ENCODE measurements around the gene CLPTM1L.

The CLPTM1L gene

DNA sequence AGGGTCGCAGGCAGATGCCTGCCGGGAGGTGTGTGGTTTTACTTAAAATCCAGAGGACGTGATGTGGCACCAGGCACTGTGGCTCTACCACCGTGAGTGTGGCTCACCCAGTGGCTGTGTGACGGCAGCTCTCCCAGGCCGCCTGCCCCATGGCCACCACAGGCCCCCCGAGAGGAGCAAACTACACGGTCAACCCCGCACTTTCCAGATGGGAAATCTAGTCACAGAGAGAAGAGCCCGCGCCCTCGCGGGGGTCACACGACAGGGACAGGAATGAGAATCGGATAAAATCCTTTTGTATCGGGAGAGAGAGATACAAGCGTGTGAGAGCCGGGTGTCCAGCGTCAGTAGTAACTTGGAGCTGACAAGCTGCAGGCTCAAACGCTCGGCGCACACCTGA lies 74.5 kb downstream of the CLPTM1L start:
- DNase-seq: no peak

- DNase-seq: no peak
Observed at GRCh38 chr5:1268666-1269065, 76.2 kb downstream of the CLPTM1L start.

DNA sequence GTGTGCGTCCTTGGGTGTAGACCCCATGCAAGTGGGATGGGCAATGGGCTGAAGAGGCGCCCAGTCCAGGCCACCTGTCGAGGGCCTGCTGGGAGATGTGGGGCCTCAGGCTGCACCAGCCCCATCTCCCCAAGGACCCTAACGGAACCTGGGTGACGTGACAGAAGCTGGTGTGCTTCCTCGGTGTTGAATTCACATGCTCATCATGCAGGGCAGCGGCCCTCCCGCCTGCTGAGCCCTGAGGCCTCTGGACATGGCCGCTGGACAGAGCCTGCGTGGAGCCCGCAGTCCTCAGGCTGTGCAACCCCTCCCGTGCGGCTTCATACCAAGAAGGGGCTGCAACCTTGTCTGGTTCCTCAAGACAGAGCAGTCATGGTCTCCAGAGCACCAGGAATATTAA lies 76.8 kb downstream of the CLPTM1L start:
- no peak for DNase-seq

Data from NCI-H526 treated with DMSO at 0.1 percent for 48 hours (cell line).